Right atrium auricular region (tissue), 2 donors: ENCODE results near the gene BCL7A. TPM values are rescaled to one million over a fixed set of nuclear protein-coding genes. Genes with fewer than 3 reads are reported as not detected.
A peak's percentile ranks its signal among the peaks of the same experiment; 100 is the strongest.

Experiments used
- DNase-seq: peaks from one replicate; pipeline ENCODE4 v3.0.0-alpha.2; 2019; ENCODE audit warnings: low spot score
- H3K27ac ChIP-seq, 2 donors: fragments of 200-600 bp; sonication (generic); 1 replicate in 1 of 2; 2 replicates in 1 of 2; pipeline ENCODE4 v1.5.1; 2016 to 2019
- H3K27me3 ChIP-seq, 2 donors: fragments of 200-600 bp; sonication (generic); one replicate each; pipeline versions ENCODE4 v1.5.1 to v1.6.0; 2017 to 2019
- H3K36me3 ChIP-seq: fragments of 200-600 bp; sonication (generic); one replicate; pipeline ENCODE4 v1.5.1; 2016
- H3K4me1 ChIP-seq, 2 donors: fragments of 200-600 bp; sonication (generic); one replicate each; pipeline versions ENCODE4 v1.5.1 to v1.6.0; 2017 to 2019
- H3K4me3 ChIP-seq, 2 donors: fragments of 200-600 bp; sonication (generic); 1 replicate in 1 of 2; 2 replicates in 1 of 2; pipeline ENCODE4 v1.5.1; 2017 to 2019; ENCODE audit warnings: mild to moderate bottlenecking in 1 of 2, moderate library complexity in 1 of 2
- H3K9me3 ChIP-seq, 2 donors: fragments of 200-600 bp; sonication (generic); one replicate each; pipeline ENCODE4 v1.5.1; 2019
- total RNA-seq, 2 donors: library from RNA; depleted of rRNA; stranded (reverse); fragments of >200 nt; gene quantifications; one replicate each; pipeline ENCODE4 v1.1.0, GENCODE V29; 2016
- TF ChIP-seq, protein P1 (sequence below), 2 donors: fragments of 200-600 bp; sonication (generic); IDR thresholded peaks; one replicate each; pipeline ENCODE4 v1.5.1; 2019; ENCODE audit warnings: antibody characterized with exemption in 2 of 2

The BCL7A gene
- total RNA-seq, 2 donors from 2014 or later = 11.5 to 21.2 TPM

GRCh38 chr12:122084857-122085405 lies 63.2 kb downstream of the BCL7A start:
- Histone ChIP-seq H3K4me3 (no peak overlapping the region), H3K27ac (no peak overlapping the region), H3K36me3 (peaks cover 6% of the 10 kb centered on the region), H3K4me1 (peaks cover 0 to 93% of the 10 kb centered on the region in 2 donors), H3K27me3 (no peaks in the 10 kb centered on the region), H3K9me3 (no peaks in the 10 kb centered on the region)
- DNase-seq = no peak
- TF ChIP-seq, protein P1, sequence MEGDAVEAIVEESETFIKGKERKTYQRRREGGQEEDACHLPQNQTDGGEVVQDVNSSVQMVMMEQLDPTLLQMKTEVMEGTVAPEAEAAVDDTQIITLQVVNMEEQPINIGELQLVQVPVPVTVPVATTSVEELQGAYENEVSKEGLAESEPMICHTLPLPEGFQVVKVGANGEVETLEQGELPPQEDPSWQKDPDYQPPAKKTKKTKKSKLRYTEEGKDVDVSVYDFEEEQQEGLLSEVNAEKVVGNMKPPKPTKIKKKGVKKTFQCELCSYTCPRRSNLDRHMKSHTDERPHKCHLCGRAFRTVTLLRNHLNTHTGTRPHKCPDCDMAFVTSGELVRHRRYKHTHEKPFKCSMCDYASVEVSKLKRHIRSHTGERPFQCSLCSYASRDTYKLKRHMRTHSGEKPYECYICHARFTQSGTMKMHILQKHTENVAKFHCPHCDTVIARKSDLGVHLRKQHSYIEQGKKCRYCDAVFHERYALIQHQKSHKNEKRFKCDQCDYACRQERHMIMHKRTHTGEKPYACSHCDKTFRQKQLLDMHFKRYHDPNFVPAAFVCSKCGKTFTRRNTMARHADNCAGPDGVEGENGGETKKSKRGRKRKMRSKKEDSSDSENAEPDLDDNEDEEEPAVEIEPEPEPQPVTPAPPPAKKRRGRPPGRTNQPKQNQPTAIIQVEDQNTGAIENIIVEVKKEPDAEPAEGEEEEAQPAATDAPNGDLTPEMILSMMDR (IDR thresholded peaks at IDR 0.05) = no peak

DNA sequence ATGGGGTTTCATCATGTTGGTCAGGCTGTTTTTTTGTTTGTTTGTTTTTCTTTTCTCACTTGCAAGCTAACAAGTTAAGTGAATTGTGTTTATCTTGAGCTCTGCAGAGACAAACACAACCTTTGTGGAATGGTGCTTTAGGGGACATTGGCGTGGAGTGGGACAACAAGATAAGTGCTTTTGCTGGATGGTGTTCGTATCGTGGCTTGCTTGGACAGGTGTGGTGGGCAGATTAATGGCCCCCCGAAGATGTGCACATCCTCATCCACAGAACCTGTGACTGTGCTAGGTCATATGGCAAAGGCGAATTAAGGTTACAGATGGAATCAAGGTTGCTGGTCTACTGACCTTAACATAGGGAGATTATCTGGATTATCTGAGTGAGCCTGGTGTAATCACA lies 63.9 kb downstream of the BCL7A start:
- Histone ChIP-seq H3K4me1 (peaks cover 0 to 95% of the 10 kb centered on the region in 2 donors), H3K36me3 (peaks cover 6% of the 10 kb centered on the region), H3K27ac (no peak overlapping the region), H3K4me3 (no peak overlapping the region), H3K27me3 (no peaks in the 10 kb centered on the region), H3K9me3 (no peaks in the 10 kb centered on the region)
- TF ChIP-seq, protein P1 (IDR thresholded peaks at IDR 0.05) = no peak
- no peak for DNase-seq

- H3K4me3 ChIP-seq = no peak overlapping the region
- no peaks in the 10 kb centered on the region for H3K9me3 ChIP-seq
- DNase-seq = no peak
- H3K4me1 ChIP-seq = peaks cover 0 to 95% of the 10 kb centered on the region in 2 donors
- peak overlapping the region; percentile 23 to 46 for H3K27ac ChIP-seq
- TF ChIP-seq, protein P1 (IDR thresholded peaks at IDR 0.05) = no peak
- peaks cover 6% of the 10 kb centered on the region for H3K36me3 ChIP-seq
- H3K27me3 ChIP-seq = no peaks in the 10 kb centered on the region
Observed at GRCh38 chr12:122086116-122086515, 64.4 kb downstream of the BCL7A start.

GRCh38 chr12:122086641-122087285 lies 65.1 kb downstream of the BCL7A start:
- Histone ChIP-seq H3K4me3 (no peak overlapping the region), H3K36me3 (peaks cover 6% of the 10 kb centered on the region), H3K27me3 (no peaks in the 10 kb centered on the region), H3K9me3 (no peaks in the 10 kb centered on the region), H3K4me1 (peaks cover 0 to 95% of the 10 kb centered on the region in 2 donors), H3K27ac (peak overlapping the region; percentile 23 to 46)
- TF ChIP-seq, protein P1 (IDR thresholded peaks at IDR 0.05) = no peak
- no peak for DNase-seq

- Histone ChIP-seq H3K4me1 (peaks cover 0 to 95% of the 10 kb centered on the region in 2 donors), H3K27ac (peak overlapping the region; percentile 23 to 46), H3K36me3 (peaks cover 6% of the 10 kb centered on the region), H3K4me3 (no peak overlapping the region), H3K9me3 (no peaks in the 10 kb centered on the region), H3K27me3 (no peaks in the 10 kb centered on the region)
- TF ChIP-seq, protein P1 (IDR thresholded peaks at IDR 0.05) = no peak
- no peak for DNase-seq
Observed at GRCh38 chr12:122087431-122088178, 65.9 kb downstream of the BCL7A start.
